ENCODE results near the gene OR51B2.

DNA sequence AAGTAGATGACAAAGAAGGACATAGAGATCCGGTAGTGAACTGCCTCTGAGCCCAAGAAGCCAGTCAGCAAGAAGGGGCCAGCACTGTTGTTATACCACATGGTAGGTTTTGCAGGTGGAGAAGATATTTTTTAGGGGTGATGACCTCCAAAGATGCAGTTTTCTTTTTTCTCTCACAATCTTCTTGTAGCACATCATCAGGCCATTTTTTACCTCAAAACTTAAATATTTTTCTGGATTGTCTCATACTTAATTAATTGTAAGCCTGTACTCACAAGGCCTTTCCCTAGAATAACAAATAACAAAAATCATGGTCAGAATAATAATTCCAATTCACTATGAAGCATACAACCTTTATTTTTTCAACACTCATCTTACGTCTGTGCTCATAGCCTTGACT lies 22.3 kb downstream of the OR51B2 start, which contains the start of gene OR51B4:
- TF ChIP-seq, protein P1, sequence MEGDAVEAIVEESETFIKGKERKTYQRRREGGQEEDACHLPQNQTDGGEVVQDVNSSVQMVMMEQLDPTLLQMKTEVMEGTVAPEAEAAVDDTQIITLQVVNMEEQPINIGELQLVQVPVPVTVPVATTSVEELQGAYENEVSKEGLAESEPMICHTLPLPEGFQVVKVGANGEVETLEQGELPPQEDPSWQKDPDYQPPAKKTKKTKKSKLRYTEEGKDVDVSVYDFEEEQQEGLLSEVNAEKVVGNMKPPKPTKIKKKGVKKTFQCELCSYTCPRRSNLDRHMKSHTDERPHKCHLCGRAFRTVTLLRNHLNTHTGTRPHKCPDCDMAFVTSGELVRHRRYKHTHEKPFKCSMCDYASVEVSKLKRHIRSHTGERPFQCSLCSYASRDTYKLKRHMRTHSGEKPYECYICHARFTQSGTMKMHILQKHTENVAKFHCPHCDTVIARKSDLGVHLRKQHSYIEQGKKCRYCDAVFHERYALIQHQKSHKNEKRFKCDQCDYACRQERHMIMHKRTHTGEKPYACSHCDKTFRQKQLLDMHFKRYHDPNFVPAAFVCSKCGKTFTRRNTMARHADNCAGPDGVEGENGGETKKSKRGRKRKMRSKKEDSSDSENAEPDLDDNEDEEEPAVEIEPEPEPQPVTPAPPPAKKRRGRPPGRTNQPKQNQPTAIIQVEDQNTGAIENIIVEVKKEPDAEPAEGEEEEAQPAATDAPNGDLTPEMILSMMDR (conservative IDR thresholded peaks at IDR 0.05; ENCODE audit: low read length): no peak
- TF ChIP-seq EZH2phosphoT487 (IDR thresholded peaks at IDR 0.05; ENCODE audit: borderline replicate concordance, low read depth, low read length): no peak

All from OCI-LY7 (cell line).